SK-N-SH treated with all-trans-retinoic acid at 6 μM for 48 hours (cell line): ENCODE data around the gene SYK.

Source experiments
- ATAC-seq: fragments of 200-7000 bp; cut with Tn5 transposase; 3 replicates; pipeline ENCODE4 v1.9.1; 2020; ENCODE audit warnings: mild to moderate bottlenecking, moderate library complexity
- ARNTL ChIP-seq: fragments of 450-650 bp; formaldehyde crosslinking; IDR thresholded peaks from 2 replicates; pipeline ENCODE4 v1.5.0; 2020; ENCODE audit warnings: low read depth, mild to moderate bottlenecking, moderate library complexity, borderline replicate concordance
- CREB5 ChIP-seq: fragments of 250-450 bp; sonication (Bioruptor Pico); IDR thresholded peaks from 2 replicates; pipeline ENCODE4 v1.5.1; 2020; ENCODE audit warnings: low read depth, mild to moderate bottlenecking, moderate library complexity
- CSRNP3 ChIP-seq: fragments of 250-450 bp; sonication (Bioruptor Pico); IDR thresholded peaks from 2 replicates; pipeline ENCODE4 v1.5.1; 2021; ENCODE audit warnings: mild to moderate bottlenecking, moderate library complexity
- ESRRG ChIP-seq: fragments of 250-450 bp; sonication (Bioruptor Pico); IDR thresholded peaks from 2 replicates; pipeline ENCODE4 v1.6.1; 2021; ENCODE audit warnings: mild to moderate bottlenecking
- GLIS3 ChIP-seq: fragments of 250-450 bp; sonication (Bioruptor Pico); IDR thresholded peaks from 2 replicates; pipeline ENCODE4 v1.5.0; 2020; ENCODE audit warnings: mild to moderate bottlenecking, moderate library complexity
- OSR1 ChIP-seq: fragments of 250-450 bp; sonication (Bioruptor Pico); IDR thresholded peaks from 2 replicates; pipeline ENCODE4 v1.8.0; 2022; ENCODE audit warnings: moderate library complexity, mild to moderate bottlenecking, inconsistent platforms
- PATZ1 ChIP-seq: fragments of 250-450 bp; sonication (Bioruptor Pico); IDR thresholded peaks from 2 replicates; pipeline ENCODE4 v1.8.0; 2020; ENCODE audit warnings: mild to moderate bottlenecking, moderate library complexity, borderline replicate concordance
- POU6F1 ChIP-seq: fragments of 250-450 bp; sonication (Bioruptor Pico); IDR thresholded peaks from 2 replicates; pipeline ENCODE4 v1.8.0; 2021; ENCODE audit warnings: low read depth, mild to moderate bottlenecking, moderate library complexity, borderline replicate concordance
- TCF4 ChIP-seq: fragments of 250-450 bp; sonication (Bioruptor Pico); IDR thresholded peaks from 2 replicates; pipeline ENCODE4 v1.8.0; 2021; ENCODE audit warnings: mild to moderate bottlenecking, moderate library complexity, borderline replicate concordance
- TOX ChIP-seq: fragments of 250-450 bp; sonication (Bioruptor Pico); IDR thresholded peaks from 2 replicates; pipeline ENCODE4 v1.8.0; 2021; ENCODE audit warnings: mild to moderate bottlenecking, moderate library complexity, borderline replicate concordance
- TSHZ2 ChIP-seq: fragments of 250-450 bp; sonication (Bioruptor Pico); IDR thresholded peaks from 2 replicates; pipeline ENCODE4 v1.5.0; 2020; ENCODE audit warnings: mild to moderate bottlenecking, moderate library complexity
- ZC3H10 ChIP-seq: fragments of 250-450 bp; sonication (Bioruptor Pico); IDR thresholded peaks from 2 replicates; pipeline ENCODE4 v1.5.1; 2021; ENCODE audit warnings: mild to moderate bottlenecking, moderate library complexity
- ZFP3 ChIP-seq: fragments of 250-450 bp; sonication (Bioruptor Pico); IDR thresholded peaks from 2 replicates; pipeline ENCODE4 v1.5.0; 2020; ENCODE audit warnings: mild to moderate bottlenecking, moderate library complexity
- ZNF565 ChIP-seq: fragments of 450-650 bp; formaldehyde crosslinking; conservative IDR thresholded peaks from 2 replicates; pipeline ENCODE4 v1.5.0; 2020; ENCODE audit warnings: low read depth, mild to moderate bottlenecking, moderate library complexity
- ZNF8 ChIP-seq: fragments of 450-650 bp; formaldehyde crosslinking; IDR thresholded peaks from 2 replicates; pipeline ENCODE4 v1.5.0; 2020; ENCODE audit warnings: mild to moderate bottlenecking, moderate library complexity

SYK gene

GRCh38 chr9:90805006-90805996, 3.7 kb downstream of the SYK start:
- ATAC-seq = no peak
- no peak for TF ChIP-seq ZFP3 (CRISPR knock-in tag)
- no peak for TF ChIP-seq CREB5 (CRISPR knock-in tag)
- no peak for TF ChIP-seq ZNF8 (CRISPR knock-in tag)
- no peak for TF ChIP-seq TCF4 (CRISPR knock-in tag)
- TF ChIP-seq POU6F1 (CRISPR knock-in tag) = no peak
- no peak for TF ChIP-seq ESRRG (CRISPR knock-in tag)
- no peak for TF ChIP-seq TSHZ2
- TF ChIP-seq PATZ1 (CRISPR knock-in tag) = no peak
- no peak for TF ChIP-seq CSRNP3 (CRISPR knock-in tag)
- TF ChIP-seq OSR1 (CRISPR knock-in tag) = no peak

- no peak for ATAC-seq
- TF ChIP-seq TSHZ2 = no peak
- no peak for TF ChIP-seq GLIS3 (CRISPR knock-in tag)
- no peak for TF ChIP-seq TOX (CRISPR knock-in tag)
- no peak for TF ChIP-seq ARNTL (CRISPR knock-in tag)
- no peak for TF ChIP-seq TCF4 (CRISPR knock-in tag)
- TF ChIP-seq CSRNP3 (CRISPR knock-in tag) = no peak
- TF ChIP-seq ZNF565 (CRISPR knock-in tag) = no peak
- no peak for TF ChIP-seq ZC3H10 (CRISPR knock-in tag)
Observed at GRCh38 chr9:90807006-90807405, 5.4 kb downstream of the SYK start.
